Central memory CD4-positive, alpha-beta T cell (primary cell): ENCODE results near the gene MAP3K6.

Experiments
- DNase-seq: peaks from one replicate; pipeline ENCODE4 v3.0.0; 2022

The MAP3K6 gene

DNA sequence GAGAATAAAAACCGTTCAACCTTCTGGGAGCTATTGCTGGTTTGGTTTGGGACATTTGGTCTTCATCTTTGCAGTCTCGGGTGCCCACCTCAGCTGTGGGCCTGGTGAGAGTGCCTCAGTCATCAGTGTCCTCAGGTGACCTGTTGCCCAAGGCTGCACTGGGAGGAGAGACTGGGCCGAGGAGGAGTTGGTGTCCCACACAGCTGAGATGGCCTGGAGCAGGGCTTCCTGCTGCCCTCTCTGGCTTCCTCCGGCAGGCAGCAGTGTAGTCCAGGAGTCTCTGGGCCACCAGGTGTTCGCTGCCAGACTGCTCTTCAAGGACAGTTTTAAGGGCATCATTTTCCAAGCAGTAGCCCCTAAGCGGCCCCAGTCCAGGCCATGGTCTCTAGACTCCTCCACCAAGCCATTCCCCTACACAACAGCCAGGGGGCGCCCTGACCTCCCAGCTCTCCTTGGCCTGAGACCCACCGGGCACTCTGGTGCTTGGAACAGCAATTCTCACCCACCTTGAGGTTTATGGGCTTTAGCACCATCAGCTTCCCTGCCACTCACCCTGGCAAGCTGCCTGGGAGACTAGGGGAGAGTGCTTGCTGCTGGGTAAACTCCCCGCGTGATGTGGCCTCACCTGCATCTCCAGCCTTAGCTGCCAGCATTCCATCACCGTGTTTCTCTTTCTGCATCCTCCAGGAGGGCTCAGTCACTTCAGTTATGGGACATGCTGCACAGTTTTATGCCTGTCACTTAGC is 34.1 kb downstream of the MAP3K6 start:
- peak; percentile 49 for DNase-seq

DNA sequence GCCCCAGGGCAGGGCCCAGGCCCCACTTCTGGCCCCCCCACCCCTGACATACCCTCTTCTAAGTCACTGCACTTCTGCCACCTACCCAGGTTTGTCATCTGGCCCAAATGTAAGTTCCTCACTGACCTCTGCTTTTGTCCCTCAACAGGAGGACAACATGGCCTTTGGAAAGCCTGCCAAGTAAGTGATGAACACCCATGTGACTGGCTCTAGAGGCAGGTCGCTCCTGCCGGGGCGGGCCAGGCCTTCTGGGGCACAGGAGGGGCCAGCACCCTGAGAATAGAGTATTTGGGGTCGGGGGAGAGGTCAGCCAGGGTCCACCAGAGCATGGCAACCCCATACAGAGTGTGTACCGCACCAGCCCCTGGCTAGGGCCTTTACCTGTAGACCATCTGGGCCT is 34.8 kb downstream of the MAP3K6 start:
- no peak for DNase-seq

DNA sequence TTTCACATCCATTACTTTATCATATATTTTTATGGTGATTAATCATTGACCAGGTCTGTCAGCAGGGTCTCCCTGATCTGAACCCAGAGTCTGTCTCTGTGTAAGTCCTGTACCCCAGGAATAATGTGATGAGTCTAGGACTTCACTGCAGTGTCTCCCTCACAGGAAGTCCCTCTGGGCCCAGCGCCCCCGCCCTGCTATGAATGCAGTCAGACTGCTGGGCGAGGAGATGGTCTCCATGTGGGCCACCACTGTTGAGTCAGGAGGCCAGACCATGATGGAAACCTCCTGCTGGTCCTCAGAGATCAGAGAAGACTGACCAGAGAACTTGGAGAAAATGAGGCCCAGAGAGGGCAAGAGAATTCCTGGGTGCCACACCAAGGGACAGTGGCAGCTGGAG is 35.3 kb downstream of the MAP3K6 start:
- no peak for DNase-seq

DNA sequence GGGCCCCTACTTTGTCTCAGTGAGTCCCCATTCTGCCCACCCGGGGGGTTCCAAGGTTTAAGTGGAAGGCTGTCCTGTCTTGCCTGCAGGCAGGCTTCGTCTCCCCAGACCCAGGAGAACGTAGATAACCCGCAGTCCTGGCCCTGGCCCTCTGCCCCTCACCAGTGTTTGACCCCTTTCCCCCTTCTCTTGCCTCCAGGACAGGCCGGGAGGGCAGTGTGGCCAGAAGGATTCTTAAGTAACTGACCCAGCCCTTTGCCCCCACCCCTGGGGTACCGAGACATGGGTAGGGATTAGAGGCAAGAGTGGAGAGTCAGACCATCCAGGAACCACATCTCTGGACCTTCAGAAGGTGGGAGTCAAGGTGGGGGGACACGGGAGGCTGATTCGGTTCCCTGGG is 36.0 kb downstream of the MAP3K6 start:
- DNase-seq: no peak

DNA sequence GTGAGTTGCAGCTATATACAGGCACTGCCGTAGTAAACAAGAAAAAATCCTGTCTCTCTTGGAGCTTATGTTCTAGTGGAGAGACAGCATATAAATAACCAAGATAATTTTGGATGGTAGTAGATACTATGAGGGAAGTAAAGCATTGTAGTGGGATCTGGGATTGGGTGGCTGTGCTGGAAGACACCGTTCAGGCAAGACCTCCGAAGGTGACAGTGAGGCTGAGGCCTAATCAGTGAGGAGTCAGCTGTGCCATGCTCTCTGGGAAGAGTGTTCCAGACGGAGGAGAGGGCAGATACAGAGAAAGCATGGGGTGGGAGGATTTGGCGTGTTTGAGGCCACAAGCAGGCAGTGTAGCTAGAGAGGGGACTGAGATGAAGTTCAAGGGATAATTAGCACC is 38.8 kb downstream of the MAP3K6 start:
- DNase-seq: no peak

- no peak for DNase-seq
These were observed 41.5 kb downstream of the MAP3K6 start for GRCh38 chr1:27325286-27325685.

DNA sequence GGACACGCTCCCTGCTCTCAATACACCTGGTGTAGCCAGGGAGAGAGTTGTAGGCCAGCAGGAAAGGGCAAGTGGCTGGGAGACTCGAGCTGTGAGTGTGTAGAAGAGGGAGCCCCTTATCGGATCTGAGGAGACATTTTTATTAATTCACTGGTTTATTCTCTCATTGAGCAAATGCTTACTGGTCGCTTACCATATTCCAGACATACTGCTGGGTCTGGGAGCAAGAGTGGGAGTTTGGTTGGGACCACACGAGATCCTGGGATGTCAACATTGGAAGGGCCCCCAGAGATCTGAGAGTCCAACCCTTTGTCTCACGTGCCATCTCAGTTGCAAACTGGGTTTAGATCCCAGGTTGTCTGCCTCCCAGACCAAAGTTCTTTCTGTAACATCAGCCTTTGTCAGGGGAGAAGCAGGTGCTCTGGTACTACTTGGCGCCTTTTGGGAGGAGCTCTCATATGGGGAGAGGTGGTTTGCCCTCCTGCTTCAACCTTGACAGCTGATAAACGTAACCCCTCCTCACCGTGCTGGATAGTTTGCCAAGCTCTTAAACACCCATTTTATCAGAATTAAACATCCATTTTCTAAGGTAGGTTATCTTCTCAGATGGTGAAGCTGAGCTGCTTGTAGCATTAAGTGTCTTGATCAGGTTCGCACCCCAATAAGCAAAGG is 44.1 kb downstream of the MAP3K6 start:
- no peak for DNase-seq

GRCh38 chr1:27321813-27322568 is 44.8 kb downstream of the MAP3K6 start, which contains the start of gene TMEM222:
Gene TMEM222 (plus strand): TSS chr1:27322163. CDS start chr1:27322198, 35 bp downstream.
- peak; percentile 97 for DNase-seq

- no peak for DNase-seq
These were observed 48.2 kb downstream of the MAP3K6 start for GRCh38 chr1:27318596-27318995.

GRCh38 chr1:27318136-27318535 is 48.6 kb downstream of the MAP3K6 start:
- no peak for DNase-seq

DNA sequence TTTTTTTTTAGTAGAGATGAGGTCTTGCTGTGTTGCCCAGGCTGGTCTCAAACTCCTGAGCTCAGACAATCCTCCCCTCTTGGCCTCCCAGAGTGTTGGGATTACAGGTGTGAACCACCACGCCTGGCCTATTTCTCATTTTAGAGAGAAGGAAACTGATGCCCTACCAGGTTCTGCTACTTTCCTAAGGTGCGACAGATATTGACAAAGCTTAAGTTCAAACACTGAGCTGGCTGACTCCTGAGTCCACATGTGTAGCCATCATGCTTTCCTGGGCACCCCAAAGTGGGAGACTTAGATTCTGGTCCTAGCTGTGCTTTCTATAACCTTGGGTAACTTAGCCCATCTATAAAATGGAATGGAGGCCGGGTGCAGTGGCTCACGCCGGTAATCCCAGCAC is 49.9 kb downstream of the MAP3K6 start:
- no peak for DNase-seq

- DNase-seq: no peak
These were observed 52.0 kb downstream of the MAP3K6 start for GRCh38 chr1:27314737-27315136.

DNA sequence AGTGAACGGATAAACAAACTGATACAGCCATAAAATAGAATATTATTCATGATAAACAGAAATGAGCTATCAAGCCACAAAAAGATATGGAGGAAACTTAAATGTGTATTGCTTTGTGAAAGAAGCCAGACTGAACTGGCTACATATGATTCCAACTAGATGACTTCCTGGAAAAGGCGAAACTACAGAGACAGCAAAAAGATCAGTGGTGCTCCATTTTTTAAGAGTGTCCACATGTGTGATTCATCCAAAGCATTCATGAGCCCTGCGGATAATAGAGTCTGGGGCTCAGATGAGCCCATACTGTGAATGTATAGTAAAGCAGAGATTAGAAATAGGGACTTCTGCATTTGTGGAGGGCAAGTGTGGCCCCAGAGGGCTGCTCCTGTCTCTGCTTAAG is 52.6 kb downstream of the MAP3K6 start:
- DNase-seq: no peak

DNA sequence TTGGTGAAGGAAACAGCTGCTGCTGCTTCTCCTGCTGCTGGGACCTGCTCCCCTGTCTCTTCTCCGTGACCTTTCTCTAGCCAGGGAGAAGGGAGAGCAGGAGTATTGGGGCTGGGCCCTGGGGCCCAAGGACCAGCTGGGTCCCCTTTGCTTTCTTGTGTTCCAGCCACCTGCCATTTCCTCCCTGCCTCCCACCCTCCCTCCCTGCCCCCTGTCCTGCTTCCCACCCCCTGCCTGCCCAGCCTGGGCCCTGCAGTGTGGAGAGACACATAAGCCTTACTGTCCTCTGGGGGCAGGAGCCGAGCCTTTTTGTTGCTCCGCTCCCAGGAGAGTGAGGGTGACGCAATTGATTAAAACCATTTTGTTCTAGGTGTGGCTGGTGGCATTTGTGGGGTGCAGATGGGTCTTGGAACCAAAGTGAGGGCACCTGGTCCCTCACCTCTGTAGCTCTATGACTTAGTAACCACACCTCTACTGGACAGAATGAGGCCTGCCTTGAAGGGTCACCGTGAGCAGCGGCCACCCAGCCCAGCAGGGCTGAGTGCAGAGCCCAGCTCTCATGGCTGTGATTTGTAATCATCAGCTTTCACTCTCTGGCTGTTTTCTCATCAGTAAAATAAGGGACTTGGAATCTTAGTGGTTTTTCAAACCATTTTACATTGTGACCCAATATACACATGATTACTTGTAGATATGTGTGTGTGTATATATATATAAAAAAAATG is 58.7 kb downstream of the MAP3K6 start:
- no peak for DNase-seq

- DNase-seq: no peak
These were observed 59.6 kb downstream of the MAP3K6 start for GRCh38 chr1:27306892-27307761.

GRCh38 chr1:27306071-27306470 is 60.7 kb downstream of the MAP3K6 start:
- no peak for DNase-seq
